GM12892 (cell line): Measurements from ENCODE around the gene GDF9.
"Not testable (repeated sequence)": the region's sequence is repeated elsewhere in the genome, so short reads cannot be mapped to it uniquely, and the experiment has no call there.

Source experiments
- POLR2A ChIP-seq: IDR thresholded peaks from 2 replicates; pipeline ENCODE4 v1.6.1; 2011; ENCODE audit warnings: low read depth, low read length, control low read depth
- POLR2AphosphoS5 ChIP-seq: IDR thresholded peaks from 2 replicates; pipeline ENCODE4 v1.6.1; 2011; ENCODE audit warnings: low read depth, low read length, control low read depth
- TAF1 ChIP-seq: IDR thresholded peaks from 2 replicates; pipeline ENCODE4 v1.6.1; 2011; ENCODE audit warnings: low read depth, mild to moderate bottlenecking, control low read depth, low read length, borderline replicate concordance

GRCh38 chr5:132854992-132855391 lies 11.3 kb downstream of the GDF9 start:
- not testable (repeated sequence) for TF ChIP-seq POLR2A, TAF1, POLR2AphosphoS5
